NT2/D1 (cell line): ENCODE measurements around the gene TBC1D9B.

ENCODE experiments used
- SUZ12 ChIP-seq: IDR thresholded peaks from 2 replicates; pipeline ENCODE4 v1.6.1; 2011; ENCODE audit not compliant: insufficient read length, insufficient read depth; ENCODE audit errors: extremely low read depth
- ZNF274 ChIP-seq: IDR thresholded peaks from 2 replicates; pipeline ENCODE4 v1.6.1; 2011; ENCODE audit warnings: mild to moderate bottlenecking, low read depth, low read length

- TF ChIP-seq SUZ12 (no peak), ZNF274 (no peak)
These were observed 87.6 kb downstream of the TBC1D9B start for GRCh38 chr5:179820127-179820482.
